Naive thymus-derived CD4-positive, alpha-beta T cell (primary cell): ENCODE results near the gene LRRC8D. TPM values are rescaled to one million over a fixed set of nuclear protein-coding genes. Genes with fewer than 3 reads are reported as not detected.
A peak's percentile ranks its signal among the peaks of the same experiment; 100 is the strongest.

Experiments
- ATAC-seq: fragments of 150-1000 bp; cut with Tn5 transposase; 2 replicates; pipeline ENCODE4 v1.10.0; 2021; ENCODE audit warnings: mild to moderate bottlenecking, moderate library complexity
- CTCF ChIA-PET: fragments of 350-600 bp; sonication (Branson Sonifier 250); formaldehyde crosslinking; loops from one replicate; lab custom pipeline; 2021; ENCODE audit warnings: antibody characterized with exemption; lab: Charles Lee
- POLR2A ChIA-PET: fragments of 350-600 bp; sonication (Branson Sonifier 250); formaldehyde crosslinking; loops from one replicate; lab custom pipeline; 2021; ENCODE audit warnings: antibody characterized with exemption, inconsistent platforms; lab: Charles Lee
- DNase-seq, 9 donors: peaks; one replicate each; pipeline versions ENCODE4 v3.0.0 to v3.0.0-alpha.2; 2020 to 2022; ENCODE audit warnings: mixed read lengths in 1 of 9
- H3K27ac ChIP-seq: one replicate; pipeline ENCODE4 v1.7.0; 2013; ENCODE audit warnings: mild to moderate bottlenecking, low read depth, low read length, moderate library complexity
- H3K27me3 ChIP-seq, 2 donors: one replicate each; pipeline ENCODE4 v1.7.0; 2013; ENCODE audit warnings: low read length in 2 of 2, mild to moderate bottlenecking in 2 of 2, moderate library complexity in 2 of 2; ENCODE audit not compliant: control insufficient read depth in 2 of 2, insufficient read depth in 2 of 2
- H3K36me3 ChIP-seq, 3 experiments: 1 replicate in 2 of 3; 2 replicates in 1 of 3; pipeline ENCODE4 v1.7.0; 2013; ENCODE audit warnings: low read length in 3 of 3, mild to moderate bottlenecking in 3 of 3, moderate library complexity in 1 of 3; ENCODE audit not compliant: insufficient read depth in 3 of 3, control insufficient read depth in 2 of 3
- H3K4me1 ChIP-seq, 2 donors: one replicate each; pipeline ENCODE4 v1.7.0; 2013; ENCODE audit warnings: low read length in 2 of 2, mild to moderate bottlenecking in 2 of 2, moderate library complexity in 1 of 2; ENCODE audit not compliant: control insufficient read depth in 2 of 2, insufficient read depth in 2 of 2
- H3K4me3 ChIP-seq: 2 replicates; pipeline ENCODE4 v1.7.0; 2013; ENCODE audit warnings: mild to moderate bottlenecking, low read length
- H3K9me3 ChIP-seq, 3 experiments: 1 replicate in 2 of 3; 2 replicates in 1 of 3; pipeline ENCODE4 v1.7.0; 2013; ENCODE audit warnings: low read length in 3 of 3; ENCODE audit not compliant: control insufficient read depth in 2 of 3
- H3K27ac Mint-ChIP-seq, 9 donors: one replicate each; pipeline ENCODE4 v1.8.0; 2020 to 2022; ENCODE audit warnings: mixed read lengths in 9 of 9, mild to moderate bottlenecking in 8 of 9, moderate library complexity in 5 of 9, inconsistent platforms in 2 of 9
- H3K27me3 Mint-ChIP-seq, 5 donors: one replicate each; pipeline ENCODE4 v1.8.0; 2021 to 2022; ENCODE audit warnings: mixed read lengths in 5 of 5, mild to moderate bottlenecking in 1 of 5
- H3K36me3 Mint-ChIP-seq, 5 donors: one replicate each; pipeline ENCODE4 v1.8.0; 2020 to 2022; ENCODE audit warnings: mixed read lengths in 5 of 5, mild to moderate bottlenecking in 3 of 5, inconsistent platforms in 1 of 5
- H3K4me1 Mint-ChIP-seq, 7 donors: one replicate each; pipeline ENCODE4 v1.8.0; 2020 to 2022; ENCODE audit warnings: mixed read lengths in 7 of 7, mild to moderate bottlenecking in 3 of 7, inconsistent platforms in 1 of 7
- H3K4me3 Mint-ChIP-seq, 10 donors: one replicate each; pipeline ENCODE4 v1.8.0; 2020 to 2022; ENCODE audit warnings: mild to moderate bottlenecking in 10 of 10, mixed read lengths in 10 of 10, moderate library complexity in 6 of 10, inconsistent platforms in 2 of 10
- H3K9me3 Mint-ChIP-seq, 11 donors: one replicate each; pipeline ENCODE4 v1.8.0; 2020 to 2022; ENCODE audit warnings: mixed read lengths in 11 of 11, mild to moderate bottlenecking in 4 of 11, inconsistent platforms in 1 of 11, moderate library complexity in 1 of 11
- intact Hi-C, 2 donors: fragments of 100-400 bp; cut with micrococcal nuclease; formaldehyde crosslinking; loops; one replicate each; pipeline ENCODE4 v1.15.1; 2023
- polyA plus RNA-seq, 2 donors: library from polyadenylated mRNA; unstranded; fragments of 300-500 nt; fragmentation: Illumina TruSeq; gene quantifications; one replicate each; pipeline ENCODE4 v1.2.3, GENCODE V29; 2021
- total RNA-seq, 6 experiments: library from RNA in 5 of 6; stranded (reverse) in 5 of 6; gene quantifications; 1 replicate in 5 of 6; 2 replicates in 1 of 6; pipeline ENCODE4 v1.2.3 and lab custom pipeline; 2021 to 2026

Gene LRRC8D
- total and polyA plus RNA-seq, 7 experiments from 2014 or later, result 21.1 to 65.7 (median 38.9) TPM

GRCh38 chr1:89935235-89935634, 114.4 kb downstream of the LRRC8D start:
- ATAC-seq, result no peak
- Histone ChIP-seq H3K9me3 (no peaks in the 10 kb centered on the region), H3K4me3 (no peak overlapping the region), H3K36me3 (peaks cover 0 to 16% (median 3%) of the 10 kb centered on the region in 3 experiments), H3K27me3 (no peaks in the 10 kb centered on the region), H3K27ac (no peak overlapping the region), H3K4me1 (no peaks in the 10 kb centered on the region)
- H3K4me1 Mint-ChIP-seq, result peaks cover 3 to 10% (median 5%) of the 10 kb centered on the region in 7 donors
- no peaks in the 10 kb centered on the region for H3K27me3 Mint-ChIP-seq
- no peaks in the 10 kb centered on the region for H3K9me3 Mint-ChIP-seq
- H3K27ac Mint-ChIP-seq, result peak overlapping the region in 1 of 9 donors; percentile 38
- intact Hi-C loops, result loop anchor here in 1 of 2 donors (5.0 kb wide), 1 partner anchor 33 kb away; no protein-coding TSS in a partner anchor
- no peak for DNase-seq
- CTCF ChIA-PET, result no interaction called here
- H3K4me3 Mint-ChIP-seq, result no peak overlapping the region
- POLR2A ChIA-PET, result no interaction called here
- H3K36me3 Mint-ChIP-seq, result peaks cover 26 to 57% (median 39%) of the 10 kb centered on the region in 5 donors

- DNase-seq (no peak), ATAC-seq (no peak)
- Histone ChIP-seq H3K27me3 (no peaks in the 10 kb centered on the region), H3K9me3 (no peaks in the 10 kb centered on the region), H3K4me1 (no peaks in the 10 kb centered on the region), H3K4me3 (no peak overlapping the region), H3K36me3 (peaks cover 0 to 16% (median 3%) of the 10 kb centered on the region in 3 experiments), H3K27ac (no peak overlapping the region)
- intact Hi-C loops, result loop anchor here in 1 of 2 donors (5.0 kb wide), 1 partner anchor 34 kb away; no protein-coding TSS in a partner anchor
- H3K4me1 Mint-ChIP-seq, result peaks cover 0 to 2% (median 0%) of the 10 kb centered on the region in 7 donors
- no peaks in the 10 kb centered on the region for H3K9me3 Mint-ChIP-seq
- H3K36me3 Mint-ChIP-seq, result peaks cover 26 to 52% (median 39%) of the 10 kb centered on the region in 5 donors
- no peak overlapping the region for H3K4me3 Mint-ChIP-seq
- no peaks in the 10 kb centered on the region for H3K27me3 Mint-ChIP-seq
- ChIA-PET CTCF (interaction anchor here (0.6 kb wide), 1 partner anchor 66 kb away, joined by 4 read pairs; no protein-coding TSS in a partner anchor), POLR2A (no interaction called here)
- no peak overlapping the region for H3K27ac Mint-ChIP-seq
These were observed 115.9 kb downstream of the LRRC8D start for GRCh38 chr1:89936694-89937093.

DNA sequence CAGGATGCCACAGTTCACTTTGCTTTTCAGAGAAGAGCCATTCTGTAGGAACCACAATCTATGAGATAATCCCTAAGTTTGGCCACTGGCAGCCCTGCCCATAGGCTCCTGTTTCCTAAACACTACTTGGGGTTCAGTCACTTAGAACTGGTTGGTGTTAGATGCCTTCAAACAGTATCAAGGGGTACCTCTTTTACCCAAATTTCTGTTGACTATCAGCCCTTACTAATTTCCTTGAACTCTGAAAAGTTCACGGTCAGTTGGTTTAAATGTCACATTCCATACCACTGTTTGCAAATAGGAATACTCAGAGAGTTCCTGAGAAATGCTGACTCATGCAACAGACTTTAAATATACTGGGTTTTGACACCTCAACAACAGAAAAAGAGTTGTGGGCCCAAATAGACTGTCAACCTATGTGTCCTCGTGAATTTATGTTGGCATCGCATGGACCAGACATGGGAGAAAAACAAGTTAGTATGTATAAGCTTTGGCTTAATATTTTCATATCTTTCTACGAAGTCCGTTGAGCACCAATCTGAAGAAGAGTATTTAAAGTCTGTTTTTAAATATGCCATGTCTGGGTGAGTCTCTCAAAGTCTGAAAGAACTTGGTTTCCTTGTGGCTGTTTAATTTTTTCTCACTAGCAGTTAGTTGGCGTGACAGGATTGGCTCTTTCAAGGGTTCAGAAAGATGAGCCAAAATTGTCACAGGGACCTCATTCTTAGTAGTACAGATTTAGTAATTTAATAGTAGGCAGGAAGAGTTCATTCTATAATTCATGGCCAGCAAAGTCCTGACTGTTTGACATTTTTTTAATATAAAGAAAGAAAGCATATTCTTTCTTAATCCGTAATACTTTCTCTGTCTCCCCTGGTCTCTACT, 117.6 kb downstream of the LRRC8D start:
- H3K4me3 Mint-ChIP-seq, result no peak overlapping the region

GRCh38 chr1:89939059-89939570, 118.3 kb downstream of the LRRC8D start:
- ATAC-seq (no peak), DNase-seq (no peak)
- Mint-ChIP-seq H3K36me3 (peaks cover 12 to 28% (median 16%) of the 10 kb centered on the region in 5 donors), H3K27ac (peak overlapping the region in 2 of 9 donors; percentile 18 to 45), H3K27me3 (no peaks in the 10 kb centered on the region), H3K9me3 (no peaks in the 10 kb centered on the region), H3K4me3 (no peak overlapping the region), H3K4me1 (peaks cover 0 to 2% (median 0%) of the 10 kb centered on the region in 7 donors)
- Histone ChIP-seq H3K36me3 (peaks cover 0 to 4% (median 3%) of the 10 kb centered on the region in 3 experiments), H3K27me3 (no peaks in the 10 kb centered on the region), H3K4me3 (no peak overlapping the region), H3K27ac (no peak overlapping the region), H3K9me3 (no peaks in the 10 kb centered on the region), H3K4me1 (no peaks in the 10 kb centered on the region)
- ChIA-PET POLR2A (no interaction called here), CTCF (interaction anchor here (0.6 kb wide), 1 partner anchor 141 kb away, joined by 3 read pairs; no protein-coding TSS in a partner anchor)
- intact Hi-C loops, result loop anchor here in 1 of 2 donors (5.0 kb wide), 1 partner anchor 37 kb away; no protein-coding TSS in a partner anchor

More for the DNA sequence above, 117.6 kb downstream of the LRRC8D start:
- intact Hi-C loops, result loop anchor here in 1 of 2 donors (5.0 kb wide), 1 partner anchor 36 kb away; no protein-coding TSS in a partner anchor
- no peaks in the 10 kb centered on the region for H3K27me3 Mint-ChIP-seq
- peaks cover 19 to 35% (median 23%) of the 10 kb centered on the region in 5 donors for H3K36me3 Mint-ChIP-seq
- Histone ChIP-seq H3K27me3 (no peaks in the 10 kb centered on the region), H3K36me3 (peaks cover 0 to 11% (median 3%) of the 10 kb centered on the region in 3 experiments), H3K9me3 (no peaks in the 10 kb centered on the region), H3K4me1 (no peaks in the 10 kb centered on the region), H3K4me3 (no peak overlapping the region), H3K27ac (no peak overlapping the region)
- ChIA-PET POLR2A (no interaction called here), CTCF (interaction anchor here (0.6 kb wide), 1 partner anchor 140 kb away, joined by 3 read pairs; no protein-coding TSS in a partner anchor)
- H3K9me3 Mint-ChIP-seq, result no peaks in the 10 kb centered on the region
- ATAC-seq, result no peak
- peak overlapping the region in 2 of 9 donors; percentile 18 to 45 for H3K27ac Mint-ChIP-seq
- H3K4me1 Mint-ChIP-seq, result peaks cover 0 to 2% (median 0%) of the 10 kb centered on the region in 7 donors
- DNase-seq, result no peak

DNA sequence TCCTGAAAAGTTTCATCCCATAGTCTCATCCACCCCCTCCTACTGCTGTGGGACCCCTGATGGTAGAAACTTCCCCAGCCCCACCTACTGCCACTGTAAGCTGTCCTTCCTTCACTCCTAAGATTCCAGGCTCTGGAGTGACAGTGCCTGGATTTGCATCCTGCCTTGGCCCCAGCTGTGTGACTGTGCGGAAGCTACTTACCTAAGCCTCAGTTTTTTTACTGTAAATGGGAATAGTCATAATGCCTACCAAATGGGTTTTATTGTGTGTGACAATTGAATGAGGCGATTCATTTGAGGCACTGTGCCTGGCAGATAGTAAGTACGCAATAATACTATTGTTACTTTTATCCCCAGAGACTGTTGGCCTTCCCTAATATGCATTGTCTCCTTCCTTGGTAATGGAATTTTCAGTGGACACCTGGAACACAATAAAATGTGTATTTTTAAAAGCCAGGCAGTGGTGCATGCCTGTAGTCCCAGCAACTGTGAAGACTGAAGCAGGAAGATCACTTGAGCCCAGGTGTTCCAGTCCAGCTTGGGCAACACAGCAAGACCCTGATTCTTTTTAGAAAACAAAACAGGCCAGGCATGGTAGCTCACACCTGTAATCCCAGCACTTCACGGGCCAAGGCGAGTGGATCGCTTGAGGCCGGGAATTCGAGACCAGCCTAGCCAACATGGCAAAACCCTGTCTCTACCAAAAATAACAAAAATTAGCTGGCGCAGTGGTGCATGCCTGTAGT, 119.0 kb downstream of the LRRC8D start:
- Histone ChIP-seq H3K4me3 (no peak overlapping the region), H3K27me3 (no peaks in the 10 kb centered on the region), H3K9me3 (no peaks in the 10 kb centered on the region), H3K36me3 (peaks cover 0 to 3% (median 0%) of the 10 kb centered on the region in 3 experiments), H3K27ac (no peak overlapping the region), H3K4me1 (no peaks in the 10 kb centered on the region)
- peaks cover 0 to 2% (median 0%) of the 10 kb centered on the region in 7 donors for H3K4me1 Mint-ChIP-seq
- intact Hi-C loops, result loop anchor here in 1 of 2 donors (5.0 kb wide), 1 partner anchor 38 kb away; no protein-coding TSS in a partner anchor
- H3K27ac Mint-ChIP-seq, result no peak overlapping the region
- ATAC-seq (no peak), DNase-seq (no peak)
- POLR2A ChIA-PET, result no interaction called here
- no peaks in the 10 kb centered on the region for H3K27me3 Mint-ChIP-seq
- no peaks in the 10 kb centered on the region for H3K9me3 Mint-ChIP-seq
- CTCF ChIA-PET, result no interaction called here
- peaks cover 8 to 20% (median 10%) of the 10 kb centered on the region in 5 donors for H3K36me3 Mint-ChIP-seq
- no peak overlapping the region for H3K4me3 Mint-ChIP-seq

- peak; percentile 75 for ATAC-seq
- POLR2A ChIA-PET, result no interaction called here
- DNase-seq, result no peak
- Mint-ChIP-seq H3K27me3 (no peaks in the 10 kb centered on the region), H3K9me3 (no peaks in the 10 kb centered on the region), H3K4me3 (no peak overlapping the region), H3K27ac (peak overlapping the region in 1 of 9 donors; percentile 10), H3K36me3 (peaks cover 0 to 9% (median 0%) of the 10 kb centered on the region in 5 donors), H3K4me1 (peaks cover 0 to 3% (median 0%) of the 10 kb centered on the region in 7 donors)
- intact Hi-C loops, result no loop called here
- H3K36me3 ChIP-seq, result no peaks in the 10 kb centered on the region
- no peaks in the 10 kb centered on the region for H3K4me1 ChIP-seq
- no peaks in the 10 kb centered on the region for H3K27me3 ChIP-seq
- H3K27ac ChIP-seq, result no peak overlapping the region
- CTCF ChIA-PET, result no interaction called here
- no peaks in the 10 kb centered on the region for H3K9me3 ChIP-seq
- H3K4me3 ChIP-seq, result no peak overlapping the region
These were observed 120.4 kb downstream of the LRRC8D start for GRCh38 chr1:89941110-89941766.
